ENCODE results near the gene CD84.
"Not testable (repeated sequence)": the region's sequence is repeated elsewhere in the genome, so short reads cannot be mapped to it uniquely, and the experiment has no call there.

Gene CD84

GRCh38 chr1:160519642-160520435 lies 59.5 kb downstream of the CD84 start:
- H3K27me3 Mint-ChIP-seq (ENCODE audit: low read depth): no peaks in the 10 kb centered on the region
- DNase-seq (ENCODE audit: low spot score): peak; percentile 50
- peaks cover 25% of the 10 kb centered on the region for H3K9me3 Mint-ChIP-seq
- H3K36me3 Mint-ChIP-seq (ENCODE audit: low read depth): peaks cover 49% of the 10 kb centered on the region
- H3K27ac Mint-ChIP-seq: peak overlapping the region; percentile 91
- H3K4me3 Mint-ChIP-seq: peak overlapping the region; percentile 96
- H3K4me1 Mint-ChIP-seq (ENCODE audit: low read depth): peaks cover 76% of the 10 kb centered on the region

- peaks cover 64% of the 10 kb centered on the region for H3K36me3 Mint-ChIP-seq (ENCODE audit: low read depth)
- H3K27ac Mint-ChIP-seq; H3K27me3 Mint-ChIP-seq (ENCODE audit: low read depth); H3K4me3 Mint-ChIP-seq; DNase-seq (ENCODE audit: low spot score): not testable (repeated sequence)
- peaks cover 43% of the 10 kb centered on the region for H3K9me3 Mint-ChIP-seq
- peaks cover 73% of the 10 kb centered on the region for H3K4me1 Mint-ChIP-seq (ENCODE audit: low read depth)
Measured at GRCh38 chr1:160517519-160517918, 61.8 kb downstream of the CD84 start.

GRCh38 chr1:160515908-160516307 lies 63.4 kb downstream of the CD84 start:
- peaks cover 60% of the 10 kb centered on the region for H3K4me1 Mint-ChIP-seq (ENCODE audit: low read depth)
- H3K4me3 Mint-ChIP-seq: peak overlapping the region; percentile 40
- H3K27me3 Mint-ChIP-seq (ENCODE audit: low read depth); DNase-seq (ENCODE audit: low spot score); H3K27ac Mint-ChIP-seq: not testable (repeated sequence)
- peaks cover 52% of the 10 kb centered on the region for H3K9me3 Mint-ChIP-seq
- peaks cover 77% of the 10 kb centered on the region for H3K36me3 Mint-ChIP-seq (ENCODE audit: low read depth)

GRCh38 chr1:160504651-160505050 lies 74.6 kb downstream of the CD84 start:
- peaks cover 17% of the 10 kb centered on the region for H3K4me1 Mint-ChIP-seq (ENCODE audit: low read depth)
- peaks cover 83% of the 10 kb centered on the region for H3K36me3 Mint-ChIP-seq (ENCODE audit: low read depth)
- H3K9me3 Mint-ChIP-seq: peaks cover 83% of the 10 kb centered on the region
- H3K27ac Mint-ChIP-seq: no peak overlapping the region
- no peaks in the 10 kb centered on the region for H3K27me3 Mint-ChIP-seq (ENCODE audit: low read depth)
- DNase-seq (ENCODE audit: low spot score): no peak
- H3K4me3 Mint-ChIP-seq: no peak overlapping the region

GRCh38 chr1:160503087-160503486 lies 76.2 kb downstream of the CD84 start:
- H3K4me3 Mint-ChIP-seq: no peak overlapping the region
- H3K36me3 Mint-ChIP-seq (ENCODE audit: low read depth): peaks cover 84% of the 10 kb centered on the region
- no peak overlapping the region for H3K27ac Mint-ChIP-seq
- no peak for DNase-seq (ENCODE audit: low spot score)
- H3K27me3 Mint-ChIP-seq (ENCODE audit: low read depth): no peaks in the 10 kb centered on the region
- peaks cover 19% of the 10 kb centered on the region for H3K4me1 Mint-ChIP-seq (ENCODE audit: low read depth)
- peaks cover 84% of the 10 kb centered on the region for H3K9me3 Mint-ChIP-seq

- peaks cover 74% of the 10 kb centered on the region for H3K36me3 Mint-ChIP-seq (ENCODE audit: low read depth)
- H3K27ac Mint-ChIP-seq: no peak overlapping the region
Measured at GRCh38 chr1:160500321-160500990, 78.8 kb downstream of the CD84 start.

GRCh38 chr1:160499631-160500030 lies 79.7 kb downstream of the CD84 start:
- Mint-ChIP-seq H3K9me3 (peaks cover 54% of the 10 kb centered on the region), H3K36me3 (ENCODE audit: low read depth) (peaks cover 76% of the 10 kb centered on the region), H3K4me3 (no peak overlapping the region), H3K27me3 (ENCODE audit: low read depth) (no peaks in the 10 kb centered on the region), H3K27ac (no peak overlapping the region), H3K4me1 (ENCODE audit: low read depth) (peaks cover 27% of the 10 kb centered on the region)
- DNase-seq (ENCODE audit: low spot score): no peak

More at GRCh38 chr1:160500321-160500990, 78.8 kb downstream of the CD84 start:
- Mint-ChIP-seq H3K9me3 (peaks cover 61% of the 10 kb centered on the region), H3K4me3 (no peak overlapping the region), H3K4me1 (ENCODE audit: low read depth) (peaks cover 29% of the 10 kb centered on the region), H3K27me3 (ENCODE audit: low read depth) (no peaks in the 10 kb centered on the region)
- DNase-seq (ENCODE audit: low spot score): no peak

GRCh38 chr1:160498301-160499065 lies 80.8 kb downstream of the CD84 start:
- not testable (repeated sequence) for H3K27ac Mint-ChIP-seq; DNase-seq (ENCODE audit: low spot score); H3K27me3 Mint-ChIP-seq (ENCODE audit: low read depth); H3K4me3 Mint-ChIP-seq
- peaks cover 70% of the 10 kb centered on the region for H3K36me3 Mint-ChIP-seq (ENCODE audit: low read depth)
- H3K9me3 Mint-ChIP-seq: peaks cover 43% of the 10 kb centered on the region
- peaks cover 21% of the 10 kb centered on the region for H3K4me1 Mint-ChIP-seq (ENCODE audit: low read depth)

GRCh38 chr1:160496334-160496733 lies 83.0 kb downstream of the CD84 start:
- Mint-ChIP-seq H3K4me1 (ENCODE audit: low read depth) (peaks cover 15% of the 10 kb centered on the region), H3K4me3 (no peak overlapping the region), H3K9me3 (peaks cover 25% of the 10 kb centered on the region), H3K36me3 (ENCODE audit: low read depth) (peaks cover 51% of the 10 kb centered on the region), H3K27me3 (ENCODE audit: low read depth) (no peaks in the 10 kb centered on the region), H3K27ac (no peak overlapping the region)
- no peak for DNase-seq (ENCODE audit: low spot score)

- no peak for DNase-seq (ENCODE audit: low spot score)
- Mint-ChIP-seq H3K36me3 (ENCODE audit: low read depth) (peaks cover 57% of the 10 kb centered on the region), H3K27me3 (ENCODE audit: low read depth) (no peaks in the 10 kb centered on the region), H3K27ac (no peak overlapping the region), H3K4me3 (no peak overlapping the region), H3K9me3 (peaks cover 17% of the 10 kb centered on the region), H3K4me1 (ENCODE audit: low read depth) (peaks cover 17% of the 10 kb centered on the region)
Measured at GRCh38 chr1:160494620-160495019, 84.7 kb downstream of the CD84 start.

- Mint-ChIP-seq H3K27me3 (ENCODE audit: low read depth) (no peaks in the 10 kb centered on the region), H3K36me3 (ENCODE audit: low read depth) (peaks cover 52% of the 10 kb centered on the region), H3K9me3 (no peaks in the 10 kb centered on the region), H3K27ac (no peak overlapping the region), H3K4me3 (no peak overlapping the region), H3K4me1 (ENCODE audit: low read depth) (peaks cover 13% of the 10 kb centered on the region)
- DNase-seq (ENCODE audit: low spot score): no peak
Measured at GRCh38 chr1:160492617-160493016, 86.7 kb downstream of the CD84 start.

- Mint-ChIP-seq H3K9me3 (no peaks in the 10 kb centered on the region), H3K4me1 (ENCODE audit: low read depth) (peaks cover 8% of the 10 kb centered on the region), H3K27ac (no peak overlapping the region), H3K4me3 (no peak overlapping the region), H3K36me3 (ENCODE audit: low read depth) (peaks cover 53% of the 10 kb centered on the region), H3K27me3 (ENCODE audit: low read depth) (no peaks in the 10 kb centered on the region)
- no peak for DNase-seq (ENCODE audit: low spot score)
Measured at GRCh38 chr1:160491981-160492380, 87.3 kb downstream of the CD84 start.

Data from T-helper 2 cell treated with Interferon-gamma antibody and Interleukin-4, amounts not matched to agents 5 μg/mL and 100 μg/mL, for 36 hours (primary cell).